Bronchial epithelial cell (primary cell): Measurements from ENCODE around the gene ZMYND8. TPM values are rescaled to one million over a fixed set of nuclear protein-coding genes. Genes with fewer than 3 reads are reported as not detected.
"Not testable (repeated sequence)": the region's sequence is repeated elsewhere in the genome, so short reads cannot be mapped to it uniquely, and the experiment has no call there.

ENCODE experiments used
- DNase-seq: peaks from one replicate; pipeline ENCODE4 v3.0.0-alpha.2; 2010; ENCODE audit warnings: low read depth
- FAIRE-seq: peaks from 2 replicates; lab custom pipeline; 2011; peaks lifted over from hg19 to GRCh38; lab: Jason Lieb, UNC
- H3K27me3 ChIP-seq: 2 replicates; pipeline ENCODE4 v1.5.1; 2011; ENCODE audit warnings: low read length; ENCODE audit not compliant: control insufficient read depth, insufficient read depth
- H3K36me3 ChIP-seq: 2 replicates; pipeline ENCODE4 v1.5.1; 2011; ENCODE audit warnings: low read length; ENCODE audit not compliant: control insufficient read depth, insufficient read depth
- H3K4me3 ChIP-seq: 2 replicates; pipeline ENCODE4 v1.5.1; 2011; ENCODE audit warnings: mild to moderate bottlenecking, low read depth, low read length, control low read depth
- total RNA-seq: library from RNA; depleted of rRNA; stranded (reverse); fragments of >200 nt; gene quantifications from 2 replicates; pipeline ENCODE4 v1.2.1, GENCODE V29; 2014
- TF ChIP-seq, protein P1 (sequence below): IDR thresholded peaks from 2 replicates; pipeline ENCODE4 v1.5.1; 2011; ENCODE audit warnings: mild to moderate bottlenecking, moderate library complexity, low read length, control low read depth, inconsistent platforms; ENCODE audit not compliant: insufficient read depth, severe bottlenecking

ZMYND8 gene
- total RNA-seq, 1 donor from 2014 or later, result 13.4 TPM

DNA sequence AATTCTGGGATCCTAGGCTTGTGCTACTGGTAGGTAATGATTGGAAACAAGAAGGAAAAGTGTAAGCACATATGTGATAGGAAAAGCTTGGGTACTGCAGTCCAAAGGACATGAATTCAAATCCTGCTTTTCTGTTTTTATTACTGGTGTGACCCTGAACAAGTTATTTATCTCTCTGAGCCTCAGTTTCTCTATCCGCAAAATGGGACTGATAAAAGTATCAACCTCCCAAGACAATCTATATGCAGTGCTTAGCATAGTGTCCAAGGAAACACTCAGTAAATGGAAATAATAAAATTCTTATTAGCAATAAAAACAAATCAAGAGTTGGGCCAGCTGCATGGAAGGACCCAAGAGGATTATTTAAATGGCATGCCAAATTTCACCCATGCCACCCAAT, 108.5 kb downstream of the ZMYND8 start:
- DNase-seq (no peak), FAIRE-seq (no peak)
- Histone ChIP-seq H3K27me3 (no peaks in the 10 kb centered on the region), H3K4me3 (no peak overlapping the region), H3K36me3 (peaks cover 52% of the 10 kb centered on the region)
- TF ChIP-seq, protein P1, sequence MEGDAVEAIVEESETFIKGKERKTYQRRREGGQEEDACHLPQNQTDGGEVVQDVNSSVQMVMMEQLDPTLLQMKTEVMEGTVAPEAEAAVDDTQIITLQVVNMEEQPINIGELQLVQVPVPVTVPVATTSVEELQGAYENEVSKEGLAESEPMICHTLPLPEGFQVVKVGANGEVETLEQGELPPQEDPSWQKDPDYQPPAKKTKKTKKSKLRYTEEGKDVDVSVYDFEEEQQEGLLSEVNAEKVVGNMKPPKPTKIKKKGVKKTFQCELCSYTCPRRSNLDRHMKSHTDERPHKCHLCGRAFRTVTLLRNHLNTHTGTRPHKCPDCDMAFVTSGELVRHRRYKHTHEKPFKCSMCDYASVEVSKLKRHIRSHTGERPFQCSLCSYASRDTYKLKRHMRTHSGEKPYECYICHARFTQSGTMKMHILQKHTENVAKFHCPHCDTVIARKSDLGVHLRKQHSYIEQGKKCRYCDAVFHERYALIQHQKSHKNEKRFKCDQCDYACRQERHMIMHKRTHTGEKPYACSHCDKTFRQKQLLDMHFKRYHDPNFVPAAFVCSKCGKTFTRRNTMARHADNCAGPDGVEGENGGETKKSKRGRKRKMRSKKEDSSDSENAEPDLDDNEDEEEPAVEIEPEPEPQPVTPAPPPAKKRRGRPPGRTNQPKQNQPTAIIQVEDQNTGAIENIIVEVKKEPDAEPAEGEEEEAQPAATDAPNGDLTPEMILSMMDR, result no peak

DNA sequence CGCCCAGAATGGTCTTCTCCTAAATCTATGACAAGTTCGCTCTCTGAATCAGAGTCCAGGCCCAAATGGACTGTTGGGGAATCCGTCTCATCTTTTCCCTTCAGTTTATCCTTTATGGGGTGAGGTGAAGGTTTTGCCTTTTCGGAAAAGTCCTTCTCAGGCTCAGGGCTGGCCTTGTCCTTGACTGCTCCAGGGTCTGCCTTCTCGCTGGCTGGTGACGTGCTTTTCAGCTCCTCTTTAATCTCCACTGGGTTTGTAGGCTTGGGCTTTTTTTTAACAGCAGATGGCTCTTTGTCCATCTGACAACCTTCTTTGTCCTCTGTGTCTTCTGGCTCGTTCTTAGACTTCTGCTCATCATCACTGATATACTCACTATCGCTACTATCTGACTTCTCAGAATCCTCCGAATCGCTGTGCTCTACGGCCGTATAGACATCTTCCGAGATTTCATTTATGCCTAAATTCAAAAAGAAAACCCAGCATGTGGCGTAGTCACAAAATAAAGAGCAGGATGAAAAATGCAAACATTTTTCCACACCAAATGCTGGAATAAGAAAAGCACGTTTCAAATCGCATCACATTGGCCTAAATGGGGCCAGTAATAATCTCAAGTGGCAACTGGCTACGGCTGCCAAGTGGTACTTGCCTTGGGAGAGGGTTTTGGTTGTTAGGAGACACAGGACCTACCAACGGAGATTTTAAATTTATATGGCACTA, 110.3 kb downstream of the ZMYND8 start:
- Histone ChIP-seq H3K4me3 (no peak overlapping the region), H3K36me3 (peaks cover 55% of the 10 kb centered on the region), H3K27me3 (no peaks in the 10 kb centered on the region)
- no peak for DNase-seq
- TF ChIP-seq, protein P1, result no peak
- FAIRE-seq, result no peak

DNA sequence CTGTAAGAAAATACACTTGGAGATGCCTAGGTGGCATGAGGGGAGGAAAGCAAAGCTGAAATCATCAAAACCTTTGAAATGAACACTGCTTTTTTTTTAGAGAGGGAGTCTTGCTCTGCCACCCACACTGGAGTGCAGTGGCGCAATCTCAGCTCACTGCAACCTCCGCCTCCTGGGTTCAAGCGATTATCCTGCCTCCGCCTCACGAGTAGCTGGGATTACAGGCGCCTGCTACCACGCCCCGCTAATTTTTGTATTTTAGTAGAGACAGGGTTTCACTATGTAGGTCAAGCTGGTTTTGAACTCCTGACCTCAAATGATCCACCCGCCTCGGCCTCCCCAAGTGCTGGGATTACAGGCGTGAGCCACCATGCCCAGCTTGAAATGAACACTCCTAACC, 111.3 kb downstream of the ZMYND8 start:
- H3K27me3 ChIP-seq, FAIRE-seq, DNase-seq, H3K4me3 ChIP-seq: not testable (repeated sequence)
- H3K36me3 ChIP-seq, result peaks cover 48% of the 10 kb centered on the region

DNA sequence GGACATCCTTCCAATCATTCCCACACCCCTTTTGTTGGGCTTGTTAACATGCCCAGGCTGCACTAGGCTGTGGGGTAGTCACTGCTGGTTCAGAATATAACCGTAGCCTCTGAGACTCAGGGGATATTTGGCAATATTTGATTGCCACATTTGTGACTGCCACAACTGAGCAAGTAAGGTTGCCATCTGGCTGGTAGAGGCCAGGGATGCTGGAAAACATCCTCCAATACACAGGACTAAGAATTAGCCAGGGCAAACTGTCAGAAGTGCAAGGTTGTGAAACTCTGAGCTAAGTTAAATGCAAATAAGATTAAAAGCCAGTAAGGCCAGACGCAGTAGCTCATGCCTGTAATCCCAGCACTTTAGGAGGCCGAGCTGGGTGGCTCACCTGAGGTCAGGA, 112.0 kb downstream of the ZMYND8 start:
- Histone ChIP-seq H3K27me3 (no peaks in the 10 kb centered on the region), H3K36me3 (peaks cover 43% of the 10 kb centered on the region), H3K4me3 (no peak overlapping the region)
- peak; percentile 34 for DNase-seq
- FAIRE-seq, result no peak
- TF ChIP-seq, protein P1, result no peak

GRCh38 chr20:47243532-47244305, 112.8 kb downstream of the ZMYND8 start:
- FAIRE-seq, result no peak
- H3K27me3 ChIP-seq, result no peaks in the 10 kb centered on the region
- peaks cover 43% of the 10 kb centered on the region for H3K36me3 ChIP-seq
- H3K4me3 ChIP-seq, result no peak overlapping the region
- TF ChIP-seq, protein P1, result no peak
- DNase-seq, result no peak

GRCh38 chr20:47243003-47243402, 113.5 kb downstream of the ZMYND8 start:
- Histone ChIP-seq H3K27me3 (no peaks in the 10 kb centered on the region), H3K4me3 (no peak overlapping the region), H3K36me3 (peaks cover 42% of the 10 kb centered on the region)
- FAIRE-seq (no peak), DNase-seq (no peak)
- TF ChIP-seq, protein P1, result no peak
